CD8-positive, alpha-beta memory T cell (primary cell): ENCODE data around the gene UGT2B17. TPM values are rescaled to one million over a fixed set of nuclear protein-coding genes. Genes with fewer than 3 reads are reported as not detected.
"Not testable (repeated sequence)": the region's sequence is repeated elsewhere in the genome, so short reads cannot be mapped to it uniquely, and the experiment has no call there.

Source experiments
- CTCF ChIA-PET: fragments of 350-600 bp; sonication (Branson Sonifier 250); formaldehyde crosslinking; loops from one replicate; lab custom pipeline; 2021; ENCODE audit warnings: antibody characterized with exemption; lab: Charles Lee
- POLR2A ChIA-PET: fragments of 350-600 bp; sonication (Branson Sonifier 250); formaldehyde crosslinking; loops from one replicate; lab custom pipeline; 2021; ENCODE audit warnings: antibody characterized with exemption; lab: Charles Lee
- DNase-seq, 5 donors: peaks; one replicate each; pipeline versions ENCODE4 v3.0.0 to v3.0.0-alpha.2; 2020 to 2022; ENCODE audit warnings: mixed read lengths in 1 of 5
- H3K27ac ChIP-seq: one replicate; pipeline ENCODE4 v1.7.0; 2013; ENCODE audit warnings: low read depth, mild to moderate bottlenecking, low read length, moderate library complexity
- H3K27me3 ChIP-seq: 2 replicates; pipeline ENCODE4 v1.7.0; 2013; ENCODE audit warnings: low read length, mild to moderate bottlenecking; ENCODE audit not compliant: insufficient read depth, poor library complexity, severe bottlenecking
- H3K36me3 ChIP-seq: 2 replicates; pipeline ENCODE4 v1.7.0; 2013; ENCODE audit warnings: mild to moderate bottlenecking, low read length, moderate library complexity; ENCODE audit not compliant: insufficient read depth
- H3K4me1 ChIP-seq: 2 replicates; pipeline ENCODE4 v1.7.0; 2013; ENCODE audit warnings: mild to moderate bottlenecking, low read length, moderate library complexity; ENCODE audit not compliant: insufficient read depth
- H3K4me3 ChIP-seq: 2 replicates; pipeline ENCODE4 v1.7.0; 2013; ENCODE audit warnings: mild to moderate bottlenecking, low read length
- H3K9me3 ChIP-seq: 2 replicates; pipeline ENCODE4 v1.7.0; 2013; ENCODE audit warnings: mild to moderate bottlenecking, low read length
- H3K27ac Mint-ChIP-seq, 8 donors: one replicate each; pipeline ENCODE4 v1.8.0; 2020 to 2021; ENCODE audit warnings: mixed read lengths in 8 of 8, mild to moderate bottlenecking in 6 of 8, inconsistent platforms in 3 of 8, moderate library complexity in 3 of 8
- H3K27me3 Mint-ChIP-seq, 2 donors: one replicate each; pipeline ENCODE4 v1.8.0; 2020 to 2021; ENCODE audit warnings: mixed read lengths in 2 of 2, mild to moderate bottlenecking in 1 of 2, moderate library complexity in 1 of 2
- H3K36me3 Mint-ChIP-seq, 3 donors: one replicate each; pipeline ENCODE4 v1.8.0; 2020 to 2021; ENCODE audit warnings: mixed read lengths in 3 of 3, inconsistent platforms in 1 of 3, mild to moderate bottlenecking in 1 of 3
- H3K4me1 Mint-ChIP-seq, 3 donors: one replicate each; pipeline ENCODE4 v1.8.0; 2020 to 2021; ENCODE audit warnings: mixed read lengths in 3 of 3, inconsistent platforms in 1 of 3, mild to moderate bottlenecking in 1 of 3
- H3K4me3 Mint-ChIP-seq, 7 donors: one replicate each; pipeline ENCODE4 v1.8.0; 2020 to 2021; ENCODE audit warnings: mixed read lengths in 7 of 7, mild to moderate bottlenecking in 6 of 7, moderate library complexity in 4 of 7, inconsistent platforms in 2 of 7
- H3K9me3 Mint-ChIP-seq, 5 donors: one replicate each; pipeline ENCODE4 v1.8.0; 2020 to 2022; ENCODE audit warnings: mixed read lengths in 5 of 5, mild to moderate bottlenecking in 3 of 5, moderate library complexity in 2 of 5, inconsistent platforms in 1 of 5
- polyA plus RNA-seq: library from polyadenylated mRNA; unstranded; fragments of 300-500 nt; fragmentation: Illumina TruSeq; gene quantifications from one replicate; pipeline ENCODE4 v1.2.3, GENCODE V29; 2021
- total RNA-seq, 2 experiments: library from RNA; stranded (reverse); gene quantifications; one replicate each; pipeline ENCODE4 v1.2.3, GENCODE V29; 2021

UGT2B17 gene
- total and polyA plus RNA-seq, 3 experiments from 2014 or later = not detected

DNA sequence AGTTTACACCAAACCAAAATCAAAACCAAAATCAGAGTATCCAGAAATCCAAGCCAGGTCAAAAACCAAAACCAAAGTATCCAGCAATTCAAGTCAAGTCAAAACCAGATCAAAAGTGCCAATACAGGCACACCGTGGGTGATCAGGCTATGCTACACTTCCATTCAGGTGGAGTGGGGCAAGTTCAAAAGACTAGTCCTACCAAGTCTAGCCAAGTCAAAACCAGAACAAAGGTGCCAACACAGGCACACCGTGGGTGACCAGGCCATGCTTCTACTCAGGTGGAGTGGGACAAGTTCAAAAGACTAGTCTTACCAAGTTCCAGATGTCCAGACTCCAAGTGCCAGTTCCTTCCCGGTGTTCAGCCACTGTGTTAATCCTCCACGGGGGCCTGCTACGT, 486 bp downstream of the UGT2B17 start:
- CTCF ChIA-PET, H3K36me3 ChIP-seq, H3K27ac Mint-ChIP-seq, H3K27ac ChIP-seq, H3K36me3 Mint-ChIP-seq, H3K9me3 Mint-ChIP-seq, H3K27me3 Mint-ChIP-seq, POLR2A ChIA-PET, DNase-seq, H3K9me3 ChIP-seq, H3K4me1 Mint-ChIP-seq, H3K4me3 Mint-ChIP-seq, H3K27me3 ChIP-seq, H3K4me1 ChIP-seq, H3K4me3 ChIP-seq: not testable (repeated sequence)

DNA sequence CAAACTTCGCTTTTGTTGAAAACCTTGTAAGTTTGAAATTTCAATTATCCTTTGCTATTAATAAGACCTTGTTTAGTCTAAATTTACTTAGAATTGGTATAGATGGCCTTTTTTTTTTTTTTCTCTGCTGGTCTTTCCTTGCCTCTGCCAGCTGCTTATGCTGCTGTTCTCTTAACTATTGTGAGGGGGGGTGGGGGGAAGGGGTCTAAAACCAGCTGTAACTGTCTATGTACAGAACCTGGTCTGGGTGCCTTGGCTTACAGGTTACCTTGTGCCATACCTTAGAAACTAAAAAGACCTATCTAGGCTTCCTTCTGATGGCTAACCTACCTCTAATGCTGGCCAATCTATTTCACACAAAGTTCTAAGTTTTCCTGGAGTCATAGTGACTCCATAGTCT, 1.0 kb downstream of the UGT2B17 start:
- Mint-ChIP-seq H3K4me3 (no peak overlapping the region), H3K27me3 (peaks cover under 1 to 2% of the 10 kb centered on the region in 2 donors), H3K27ac (no peak overlapping the region), H3K36me3 (no peaks in the 10 kb centered on the region), H3K4me1 (no peaks in the 10 kb centered on the region), H3K9me3 (no peaks in the 10 kb centered on the region)
- ChIA-PET CTCF (no interaction called here), POLR2A (no interaction called here)
- no peaks in the 10 kb centered on the region for H3K4me1 ChIP-seq
- no peaks in the 10 kb centered on the region for H3K9me3 ChIP-seq
- H3K27ac ChIP-seq = no peak overlapping the region
- no peak overlapping the region for H3K4me3 ChIP-seq
- no peaks in the 10 kb centered on the region for H3K27me3 ChIP-seq
- DNase-seq = no peak
- no peaks in the 10 kb centered on the region for H3K36me3 ChIP-seq

DNA sequence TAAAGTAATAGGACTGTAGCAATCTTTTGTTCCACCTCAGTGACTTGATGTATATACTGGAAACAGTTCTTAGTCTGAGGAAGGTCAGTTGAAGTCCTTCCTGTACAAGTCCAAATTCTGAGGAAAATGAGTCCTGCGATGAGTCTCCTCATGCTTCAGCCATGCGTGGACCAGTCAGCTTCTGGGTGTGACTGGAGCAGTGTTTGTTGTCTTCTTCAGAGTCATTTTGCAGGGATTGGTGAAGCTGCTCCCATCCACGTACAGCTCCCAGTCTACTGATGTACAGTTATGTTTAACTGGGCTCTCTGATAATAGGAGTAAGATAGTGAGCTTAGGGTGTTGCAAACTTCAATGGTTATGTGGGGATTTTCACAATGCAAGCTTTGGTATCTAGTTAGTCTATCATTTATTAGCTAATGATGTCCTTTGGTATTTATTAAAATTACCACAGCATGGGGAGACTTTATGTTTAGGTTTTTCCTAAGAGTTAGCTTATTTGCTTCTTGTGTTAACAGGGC, 3.4 kb downstream of the UGT2B17 start:
- Histone ChIP-seq H3K4me1 (no peaks in the 10 kb centered on the region), H3K9me3 (no peaks in the 10 kb centered on the region), H3K27ac (no peak overlapping the region), H3K4me3 (no peak overlapping the region), H3K36me3 (no peaks in the 10 kb centered on the region), H3K27me3 (no peaks in the 10 kb centered on the region)
- Mint-ChIP-seq H3K9me3 (no peaks in the 10 kb centered on the region), H3K4me1 (no peaks in the 10 kb centered on the region), H3K4me3 (no peak overlapping the region), H3K36me3 (no peaks in the 10 kb centered on the region), H3K27ac (no peak overlapping the region), H3K27me3 (peaks cover 0 to 2% of the 10 kb centered on the region in 2 donors)
- ChIA-PET POLR2A (no interaction called here), CTCF (no interaction called here)
- DNase-seq = no peak

DNA sequence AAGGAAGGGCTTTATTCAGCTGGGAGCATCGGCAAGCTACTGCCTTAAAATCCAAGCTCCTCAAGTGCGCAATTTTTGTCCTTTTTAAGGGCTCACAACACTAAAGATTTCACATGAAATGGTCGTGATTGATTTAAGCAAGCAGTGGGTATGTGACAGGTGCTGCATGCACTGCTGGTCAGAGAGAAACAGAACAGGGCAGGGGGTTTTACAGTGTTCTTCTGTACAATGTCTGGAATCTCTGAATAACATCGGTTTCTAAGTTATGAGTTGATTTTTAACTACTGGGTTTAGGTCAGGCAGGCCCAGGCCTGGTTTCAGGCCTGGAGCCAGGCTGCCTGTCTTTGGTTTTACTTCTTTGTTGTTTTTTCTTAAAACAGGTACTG, 6.0 kb downstream of the UGT2B17 start:
- DNase-seq = no peak
- Mint-ChIP-seq H3K27ac (no peak overlapping the region), H3K9me3 (no peaks in the 10 kb centered on the region), H3K4me1 (no peaks in the 10 kb centered on the region), H3K4me3 (no peak overlapping the region), H3K36me3 (no peaks in the 10 kb centered on the region), H3K27me3 (no peaks in the 10 kb centered on the region)
- POLR2A ChIA-PET = no interaction called here
- H3K36me3 ChIP-seq = no peaks in the 10 kb centered on the region
- H3K27me3 ChIP-seq = no peaks in the 10 kb centered on the region
- no peaks in the 10 kb centered on the region for H3K9me3 ChIP-seq
- no peak overlapping the region for H3K27ac ChIP-seq
- CTCF ChIA-PET = no interaction called here
- no peaks in the 10 kb centered on the region for H3K4me1 ChIP-seq
- no peak overlapping the region for H3K4me3 ChIP-seq

DNA sequence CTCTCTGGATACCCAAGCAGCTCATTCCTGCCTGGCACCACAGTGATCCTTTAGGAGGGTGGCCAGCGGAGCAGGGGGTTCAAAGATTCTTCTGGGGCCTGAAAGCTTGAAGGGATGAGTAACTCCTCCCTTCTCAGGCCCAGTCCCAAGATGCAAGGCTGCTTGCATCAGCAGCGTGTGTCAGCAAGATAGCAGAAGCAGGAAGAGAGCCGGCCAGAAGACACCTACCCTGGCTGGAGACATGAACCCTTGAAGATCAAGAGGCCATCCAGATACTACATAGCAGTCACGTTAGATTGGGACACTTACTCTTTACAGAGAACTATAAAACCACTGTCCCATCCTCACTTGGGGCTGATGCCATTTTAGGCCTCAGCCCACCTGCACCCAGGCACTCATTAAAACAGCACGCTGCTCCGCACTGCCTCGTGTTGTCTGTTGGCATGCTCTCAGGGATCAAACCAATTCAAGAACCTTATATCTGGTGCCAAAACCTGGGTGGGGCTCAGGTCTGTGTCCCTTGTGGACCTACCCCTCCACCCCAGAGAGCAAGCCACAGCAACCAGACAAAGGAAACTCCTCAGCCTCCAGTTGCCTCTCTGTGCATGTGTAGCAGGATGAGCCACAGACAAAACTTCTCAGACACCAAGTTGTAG, 6.5 kb downstream of the UGT2B17 start:
- Mint-ChIP-seq H3K27me3 (peaks cover 0 to 3% of the 10 kb centered on the region in 2 donors), H3K4me1 (no peaks in the 10 kb centered on the region)

DNA sequence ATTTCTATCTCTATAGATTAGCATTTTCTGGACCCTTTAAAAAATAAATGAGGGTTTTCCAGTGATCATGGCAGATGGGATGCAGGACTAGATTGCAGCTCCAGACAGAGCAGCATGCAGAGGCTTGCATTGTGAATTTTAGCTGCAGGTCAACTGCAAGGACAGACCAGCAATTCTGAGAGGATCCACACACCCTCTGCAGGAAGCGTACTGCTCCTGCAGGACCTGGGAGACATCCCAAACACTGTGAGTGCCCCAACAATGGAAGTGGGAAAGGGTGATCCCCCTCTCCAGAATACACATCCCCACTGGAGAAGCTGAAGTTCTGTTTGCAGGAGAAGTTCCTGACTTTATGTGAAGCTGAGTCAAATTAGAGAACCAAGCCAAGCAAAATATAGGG, 7.1 kb downstream of the UGT2B17 start:
- H3K27me3 ChIP-seq, H3K27me3 Mint-ChIP-seq, POLR2A ChIA-PET, H3K27ac Mint-ChIP-seq, H3K4me1 Mint-ChIP-seq, H3K36me3 Mint-ChIP-seq, H3K4me3 Mint-ChIP-seq, H3K27ac ChIP-seq, H3K36me3 ChIP-seq, H3K9me3 ChIP-seq, H3K9me3 Mint-ChIP-seq, DNase-seq, H3K4me1 ChIP-seq, H3K4me3 ChIP-seq, CTCF ChIA-PET: not testable (repeated sequence)

More for the DNA sequence above, 6.5 kb downstream of the UGT2B17 start:
- POLR2A ChIA-PET = no interaction called here
- CTCF ChIA-PET = no interaction called here
- Histone ChIP-seq H3K27ac (no peak overlapping the region), H3K27me3 (no peaks in the 10 kb centered on the region), H3K4me1 (no peaks in the 10 kb centered on the region), H3K4me3 (no peak overlapping the region), H3K9me3 (no peaks in the 10 kb centered on the region), H3K36me3 (no peaks in the 10 kb centered on the region)
- Mint-ChIP-seq H3K9me3 (no peaks in the 10 kb centered on the region), H3K27ac (no peak overlapping the region), H3K4me3 (no peak overlapping the region), H3K36me3 (no peaks in the 10 kb centered on the region)
- no peak for DNase-seq

DNA sequence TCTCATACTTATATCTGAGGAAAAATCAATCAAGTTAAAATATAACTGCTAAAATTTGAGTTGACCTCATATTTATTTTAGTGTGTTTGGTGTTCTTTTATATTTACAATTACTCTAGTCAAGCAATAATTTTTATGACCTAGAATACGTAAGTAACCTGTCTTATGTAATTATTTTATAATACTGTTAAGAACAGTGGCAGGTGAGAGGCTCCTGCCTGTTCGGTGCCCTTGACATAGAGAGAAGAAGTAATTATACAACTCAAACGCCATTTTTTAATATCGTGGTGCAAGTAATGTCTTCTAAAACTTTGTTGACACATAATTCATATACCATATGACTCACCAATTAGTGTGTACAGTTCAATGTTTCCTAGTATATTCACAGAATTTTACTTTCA, 7.6 kb downstream of the UGT2B17 start:
- H3K36me3 Mint-ChIP-seq, H3K36me3 ChIP-seq, H3K9me3 ChIP-seq, H3K27me3 Mint-ChIP-seq, H3K27ac ChIP-seq, H3K4me3 ChIP-seq, H3K27me3 ChIP-seq, DNase-seq, H3K4me1 ChIP-seq, CTCF ChIA-PET, H3K4me3 Mint-ChIP-seq, H3K9me3 Mint-ChIP-seq, H3K4me1 Mint-ChIP-seq, POLR2A ChIA-PET: not testable (repeated sequence)
- H3K27ac Mint-ChIP-seq = peak overlapping the region in 1 of 8 donors; percentile 79

DNA sequence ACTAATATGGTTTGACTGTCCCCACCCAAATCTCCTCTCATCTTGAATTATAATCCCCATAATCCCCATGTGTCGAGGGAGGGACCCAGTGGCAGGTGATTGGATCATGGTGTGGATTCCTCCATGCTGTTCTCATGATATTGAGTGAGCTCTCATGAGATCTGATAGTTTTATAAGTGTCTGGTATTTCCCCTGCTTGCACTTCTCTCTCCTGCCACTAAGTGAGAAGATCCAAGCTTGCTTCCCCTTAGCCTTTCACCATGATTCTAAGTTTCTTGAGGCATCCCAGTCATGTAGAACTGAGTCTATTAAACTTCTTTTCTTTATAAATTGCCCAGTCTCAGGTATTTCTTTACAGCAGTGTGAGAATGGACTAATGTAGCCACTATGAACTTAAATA, 9.8 kb downstream of the UGT2B17 start:
- H3K27ac Mint-ChIP-seq, H3K9me3 ChIP-seq, H3K4me3 Mint-ChIP-seq, H3K27me3 Mint-ChIP-seq, H3K4me3 ChIP-seq, H3K27me3 ChIP-seq, CTCF ChIA-PET, H3K36me3 Mint-ChIP-seq, H3K4me1 ChIP-seq, DNase-seq, H3K9me3 Mint-ChIP-seq, H3K36me3 ChIP-seq, POLR2A ChIA-PET, H3K4me1 Mint-ChIP-seq, H3K27ac ChIP-seq: not testable (repeated sequence)

DNA sequence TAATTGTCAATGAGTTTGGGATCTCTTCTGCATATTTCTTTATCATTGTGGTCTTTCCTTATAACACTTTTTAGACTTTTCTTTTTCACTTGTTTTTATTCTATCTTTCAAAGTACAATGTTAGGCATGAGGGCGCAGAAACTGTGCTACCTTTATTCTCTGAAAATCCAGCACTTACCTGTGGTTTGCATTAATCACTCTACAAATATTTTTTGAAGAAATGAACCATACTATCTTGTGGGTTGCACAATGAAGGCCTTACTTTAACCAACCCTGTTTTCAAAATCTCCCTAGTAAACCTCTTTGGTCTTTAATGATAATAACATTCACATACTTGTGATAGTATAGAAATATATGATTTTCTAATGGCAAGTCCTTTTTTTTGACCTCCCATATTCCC, 11.0 kb downstream of the UGT2B17 start:
- H3K36me3 Mint-ChIP-seq, H3K27ac Mint-ChIP-seq, H3K9me3 Mint-ChIP-seq, H3K4me3 Mint-ChIP-seq, POLR2A ChIA-PET, H3K9me3 ChIP-seq, H3K27me3 Mint-ChIP-seq, DNase-seq, H3K4me1 Mint-ChIP-seq, H3K4me1 ChIP-seq, H3K27ac ChIP-seq, H3K36me3 ChIP-seq, H3K27me3 ChIP-seq, CTCF ChIA-PET, H3K4me3 ChIP-seq: not testable (repeated sequence)
